GM19193 (cell line): ENCODE measurements around the gene SLX9.

ENCODE experiments used
- POLR2A ChIP-seq: IDR thresholded peaks from 4 replicates; pipeline ENCODE4 v1.6.1; 2011; ENCODE audit not compliant: insufficient read depth, insufficient read length; ENCODE audit errors: extremely low read depth

SLX9 gene

DNA sequence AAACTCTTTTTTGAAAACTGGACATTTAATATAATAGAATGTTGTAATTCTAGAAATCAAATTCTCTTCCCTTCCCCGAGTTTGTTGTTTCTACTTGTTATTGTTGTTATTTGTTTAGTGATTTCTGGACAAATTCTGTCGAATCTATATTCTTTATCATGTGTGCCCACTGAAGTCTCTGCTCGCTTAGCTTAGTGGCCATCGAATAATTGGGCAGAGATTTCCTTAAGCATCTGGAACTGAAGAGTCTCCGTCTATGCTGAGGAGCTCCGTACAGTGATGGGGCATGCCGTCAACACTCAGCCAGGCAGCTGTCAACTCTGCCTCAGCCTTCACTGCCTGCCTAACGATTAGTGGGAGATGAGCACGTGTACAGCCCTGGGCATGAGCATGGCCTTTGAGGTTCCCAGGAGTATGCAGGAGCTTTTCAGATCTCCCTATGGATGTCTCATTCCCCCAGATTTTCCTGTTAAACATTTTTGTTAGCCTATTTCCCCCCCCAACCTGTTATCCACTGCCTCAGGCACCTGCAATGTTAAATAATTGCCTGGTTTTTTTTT, 66.8 kb downstream of the SLX9 start:
- no peak for TF ChIP-seq POLR2A

GRCh38 chr21:45009616-45010015, 69.8 kb downstream of the SLX9 start:
- no peak for TF ChIP-seq POLR2A

- TF ChIP-seq POLR2A: no peak
Measured at GRCh38 chr21:45010096-45010495, 70.3 kb downstream of the SLX9 start.

DNA sequence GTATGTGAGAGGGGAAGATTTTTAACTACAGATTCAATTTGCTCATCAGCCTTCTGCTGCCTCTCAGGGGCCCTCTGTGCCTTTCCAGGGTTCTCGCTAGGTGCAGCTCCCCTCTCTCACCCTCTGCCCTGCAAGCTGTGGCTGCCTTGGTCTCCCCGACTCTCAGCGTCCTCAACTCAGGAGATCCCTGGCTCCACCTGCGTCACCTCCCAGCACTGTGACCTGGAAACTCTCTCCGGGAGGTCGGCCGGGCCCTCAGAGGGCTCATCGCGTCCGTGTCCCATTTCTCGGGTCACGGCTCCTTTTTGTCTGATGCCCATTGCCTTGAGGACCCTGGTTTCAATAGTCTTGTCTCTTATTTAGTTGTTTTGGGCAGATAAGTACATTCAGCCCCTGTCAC, 71.0 kb downstream of the SLX9 start:
- TF ChIP-seq POLR2A: no peak

GRCh38 chr21:45011426-45011825, 71.6 kb downstream of the SLX9 start:
- TF ChIP-seq POLR2A: no peak

- TF ChIP-seq POLR2A: no peak
Measured at GRCh38 chr21:45011911-45012661, 72.3 kb downstream of the SLX9 start.

DNA sequence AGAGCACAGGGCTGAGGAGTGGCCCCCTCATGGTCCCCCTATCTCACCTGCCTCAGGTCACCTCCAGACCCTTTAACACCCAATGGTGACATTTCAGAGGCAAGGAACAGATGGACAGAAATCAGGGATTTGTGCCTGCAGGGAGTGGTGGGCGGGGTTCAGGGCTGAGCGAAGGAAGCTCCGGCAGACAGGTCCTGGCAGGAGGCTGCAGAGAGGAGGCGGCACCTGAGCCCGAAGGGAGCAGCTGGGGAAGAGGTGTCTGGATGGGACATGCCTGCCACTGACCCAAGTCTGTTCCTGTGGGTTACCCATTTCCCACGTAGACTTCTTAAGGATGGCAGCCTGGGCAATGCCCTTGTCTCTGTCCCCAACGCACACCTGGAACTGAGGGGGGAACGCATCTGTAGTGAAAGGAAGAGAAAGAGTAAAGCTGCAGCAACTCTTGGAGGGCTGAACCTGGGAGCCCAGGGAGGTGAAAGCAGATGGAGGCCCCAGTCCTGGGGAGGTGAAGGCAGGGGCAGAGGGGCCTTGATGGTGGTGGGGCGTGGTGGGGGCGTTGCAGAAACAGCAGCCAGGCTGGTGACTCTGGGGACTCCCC, 72.9 kb downstream of the SLX9 start:
- no peak for TF ChIP-seq POLR2A

GRCh38 chr21:45013260-45013841, 73.5 kb downstream of the SLX9 start:
- no peak for TF ChIP-seq POLR2A

GRCh38 chr21:45014747-45015468, 75.1 kb downstream of the SLX9 start:
- TF ChIP-seq POLR2A: no peak

DNA sequence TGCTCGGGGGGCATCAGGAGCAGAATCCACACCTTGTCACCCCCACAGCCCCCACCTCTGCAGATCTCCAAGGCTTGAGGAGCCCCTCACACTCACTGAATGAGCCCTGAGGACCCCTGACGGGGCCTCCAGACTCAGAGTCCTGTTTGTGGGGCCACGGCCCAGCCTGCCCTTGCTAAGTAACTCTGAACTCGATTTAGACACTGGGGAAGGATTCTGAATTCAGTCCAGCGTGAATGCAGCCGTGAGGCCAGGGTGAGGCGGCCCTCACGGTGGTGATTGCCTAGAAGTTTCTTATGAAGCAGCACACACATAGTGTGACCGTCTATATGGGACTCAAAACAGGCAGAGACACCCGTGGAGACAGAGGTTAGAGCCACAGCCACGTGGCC, 75.6 kb downstream of the SLX9 start:
- no peak for TF ChIP-seq POLR2A

- TF ChIP-seq POLR2A: no peak
Measured at GRCh38 chr21:45016031-45016405, 76.2 kb downstream of the SLX9 start.

- no peak for TF ChIP-seq POLR2A
Measured at GRCh38 chr21:45016406-45017038, 76.7 kb downstream of the SLX9 start.

- TF ChIP-seq POLR2A: no peak
Measured at GRCh38 chr21:45017039-45017960, 77.5 kb downstream of the SLX9 start.

GRCh38 chr21:45018131-45019075, 78.6 kb downstream of the SLX9 start:
- no peak for TF ChIP-seq POLR2A
